Measurements from ENCODE around the gene TMED6. TPM values are rescaled to one million over a fixed set of nuclear protein-coding genes. Genes with fewer than 3 reads are reported as not detected.

The TMED6 gene
- total and polyA plus RNA-seq, 2 donors (not counting 3 experiments of a cell fraction or from before 2014, with no cell fraction given) = 1.2 TPM; not detected in 1

DNA sequence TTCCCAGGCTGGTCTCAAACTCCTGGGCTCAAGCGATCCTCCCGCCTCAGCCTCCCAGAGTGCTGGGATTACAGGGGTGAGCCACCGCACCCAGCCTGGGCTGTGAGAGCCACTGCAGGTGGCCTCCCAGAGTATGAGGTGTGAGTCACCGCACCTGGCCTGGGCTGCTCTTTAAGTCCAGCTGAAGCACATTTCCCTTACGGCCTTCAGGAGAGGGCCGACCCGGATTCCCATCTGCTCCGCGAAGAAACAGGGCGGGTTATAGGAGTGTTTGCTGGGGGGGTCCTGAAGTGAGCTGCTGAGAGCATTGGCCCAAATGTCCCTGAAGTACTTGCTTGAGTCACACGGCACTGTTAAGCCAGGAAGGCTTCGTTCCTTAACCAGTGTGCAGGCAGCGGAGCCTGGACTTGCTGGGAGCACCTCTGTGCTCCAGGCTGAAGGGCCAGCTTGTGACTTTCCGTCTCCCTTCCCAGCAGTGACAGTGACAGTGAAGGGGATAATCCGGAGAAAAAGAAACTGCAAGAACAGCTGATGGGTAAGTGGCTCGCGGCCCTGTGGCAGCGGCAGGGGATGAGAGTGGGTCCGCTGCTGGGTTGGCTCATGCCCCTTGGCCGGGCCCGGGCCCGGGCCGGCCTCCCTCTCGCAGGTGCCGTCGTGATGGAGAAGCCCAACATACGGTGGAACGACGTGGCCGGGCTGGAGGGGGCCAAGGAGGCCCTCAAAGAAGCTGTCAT, 33.2 kb downstream of the TMED6 start:
- intact Hi-C loops (cut with micrococcal nuclease) = no loop called here
- FAIRE-seq (no peak), DNase-seq (ENCODE audit: low read depth, low spot score) (no peak)
- no peak overlapping the region for H3K9ac ChIP-seq (replicated peaks; ENCODE audit: extremely low read depth, insufficient read depth, low read length)
- BruUV-seq (replicated peaks) = no TSS peak
- H2AFZ ChIP-seq (ENCODE audit: low read depth, low read length) = no peak overlapping the region
- H3K36me3 ChIP-seq (ENCODE audit: control insufficient read depth in 2 of 2, extremely low read depth in 1 of 2, insufficient read depth in 2 of 2, low read length in 2 of 2) = peaks cover 30 to 65% of the 10 kb centered on the region in 2 experiments
- no peaks in the 10 kb centered on the region for H3K4me1 ChIP-seq (ENCODE audit: control insufficient read depth, extremely low read depth, insufficient read depth, low read length)
- ChIA-PET POLR2A (no interaction called here), CTCF (no interaction called here)
- H4K20me1 ChIP-seq (replicated peaks; ENCODE audit: control insufficient read depth, extremely low read depth, insufficient read depth, low read length) = no peaks in the 10 kb centered on the region
- H3K27me3 ChIP-seq (ENCODE audit: control insufficient read depth in 2 of 2, insufficient read depth in 2 of 2, low read length in 2 of 2) = no peaks in the 10 kb centered on the region
- no peaks in the 10 kb centered on the region for H3K9me1 ChIP-seq (replicated peaks; ENCODE audit: control insufficient read depth, extremely low read depth, insufficient read depth, low read length)
- no peak overlapping the region for H3K4me3 ChIP-seq (replicated peaks in 1 of 3; ENCODE audit: insufficient read depth in 1 of 3, low read depth in 1 of 3, low read length in 3 of 3)
- TF ChIP-seq JUN (IDR thresholded peaks at IDR 0.05; ENCODE audit: borderline replicate concordance, insufficient read depth, insufficient read length, low read depth) = no peak
- TF ChIP-seq, protein P1, sequence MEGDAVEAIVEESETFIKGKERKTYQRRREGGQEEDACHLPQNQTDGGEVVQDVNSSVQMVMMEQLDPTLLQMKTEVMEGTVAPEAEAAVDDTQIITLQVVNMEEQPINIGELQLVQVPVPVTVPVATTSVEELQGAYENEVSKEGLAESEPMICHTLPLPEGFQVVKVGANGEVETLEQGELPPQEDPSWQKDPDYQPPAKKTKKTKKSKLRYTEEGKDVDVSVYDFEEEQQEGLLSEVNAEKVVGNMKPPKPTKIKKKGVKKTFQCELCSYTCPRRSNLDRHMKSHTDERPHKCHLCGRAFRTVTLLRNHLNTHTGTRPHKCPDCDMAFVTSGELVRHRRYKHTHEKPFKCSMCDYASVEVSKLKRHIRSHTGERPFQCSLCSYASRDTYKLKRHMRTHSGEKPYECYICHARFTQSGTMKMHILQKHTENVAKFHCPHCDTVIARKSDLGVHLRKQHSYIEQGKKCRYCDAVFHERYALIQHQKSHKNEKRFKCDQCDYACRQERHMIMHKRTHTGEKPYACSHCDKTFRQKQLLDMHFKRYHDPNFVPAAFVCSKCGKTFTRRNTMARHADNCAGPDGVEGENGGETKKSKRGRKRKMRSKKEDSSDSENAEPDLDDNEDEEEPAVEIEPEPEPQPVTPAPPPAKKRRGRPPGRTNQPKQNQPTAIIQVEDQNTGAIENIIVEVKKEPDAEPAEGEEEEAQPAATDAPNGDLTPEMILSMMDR (IDR thresholded peaks at IDR 0.05; ENCODE audit: extremely low read depth in 1 of 2, insufficient read depth in 1 of 2, low read depth in 1 of 2, low read length in 2 of 2) = no peak
- no peak for TF ChIP-seq POLR2A (IDR thresholded peaks at IDR 0.05; ENCODE audit: low read depth, low read length)
- TF ChIP-seq, protein P2, sequence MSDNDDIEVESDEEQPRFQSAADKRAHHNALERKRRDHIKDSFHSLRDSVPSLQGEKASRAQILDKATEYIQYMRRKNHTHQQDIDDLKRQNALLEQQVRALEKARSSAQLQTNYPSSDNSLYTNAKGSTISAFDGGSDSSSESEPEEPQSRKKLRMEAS (IDR thresholded peaks at IDR 0.05; ENCODE audit: insufficient read depth, insufficient read length) = no peak
- no peak for TF ChIP-seq FOS (IDR thresholded peaks at IDR 0.05; ENCODE audit: borderline replicate concordance, insufficient read depth, low read length)
- TF ChIP-seq GATA2 (IDR thresholded peaks at IDR 0.05; ENCODE audit: insufficient read depth, insufficient read length, low read depth, low read length) = no peak
- no peak for TF ChIP-seq MYC (IDR thresholded peaks at IDR 0.05; ENCODE audit: low read depth, low read length)
- no peak for TF ChIP-seq EZH2 (IDR thresholded peaks at IDR 0.05; ENCODE audit: borderline replicate concordance, low read depth, low read length, severe bottlenecking)
- no peak for TF ChIP-seq POLR2AphosphoS5 (IDR thresholded peaks at IDR 0.05; ENCODE audit: insufficient read depth, low read depth, low read length)
- peaks cover 31% of the 10 kb centered on the region for H3K79me2 ChIP-seq (ENCODE audit: control insufficient read depth, insufficient read depth, low read length)
- no peak overlapping the region for H3K4me2 ChIP-seq (ENCODE audit: insufficient read depth, low read length)
- dilution Hi-C loops (cut with MboI; ENCODE audit: extremely low pct_ligation_motif_present, low sequenced_read_pairs) = no loop called here
- no peaks in the 10 kb centered on the region for H3K9me3 ChIP-seq (replicated peaks; ENCODE audit: control insufficient read depth, insufficient read depth, low read length)
- H3K27ac ChIP-seq (ENCODE audit: insufficient read depth, low read depth, low read length) = no peak overlapping the region

Measured in endothelial cell of umbilical vein (primary cell).